Activated effector memory CD4-positive, alpha-beta T cell treated with anti-CD3 and anti-CD28 coated beads, Interleukin-2, amount 50 U/mL, for 16 hours (primary cell): ENCODE results near the gene BEND5.

Experiments
- DNase-seq: peaks from one replicate; pipeline ENCODE4 v3.0.0-alpha.2; 2020

Gene BEND5

DNA sequence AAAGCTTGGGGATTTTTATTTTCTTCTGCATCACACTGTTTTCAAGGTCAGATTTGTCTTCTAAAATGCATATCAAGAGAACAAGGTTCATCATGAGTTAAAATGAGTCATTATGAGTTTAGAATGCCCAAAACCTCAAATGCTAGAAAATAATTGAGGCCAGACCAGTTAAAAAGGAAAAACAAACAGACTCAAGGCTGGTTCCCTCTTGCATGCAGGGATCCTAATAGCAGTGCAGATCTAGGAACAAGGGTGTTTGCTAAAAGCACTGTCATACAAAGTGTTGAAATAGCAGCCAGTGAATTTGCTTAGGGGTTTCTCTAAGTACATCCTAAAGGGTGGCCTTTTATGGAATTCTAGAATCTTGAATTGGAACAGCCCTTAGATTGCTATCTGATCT is 15.3 kb downstream of the BEND5 start:
- no peak for DNase-seq

GRCh38 chr1:48760857-48761256 is 15.8 kb downstream of the BEND5 start:
- DNase-seq = no peak

DNA sequence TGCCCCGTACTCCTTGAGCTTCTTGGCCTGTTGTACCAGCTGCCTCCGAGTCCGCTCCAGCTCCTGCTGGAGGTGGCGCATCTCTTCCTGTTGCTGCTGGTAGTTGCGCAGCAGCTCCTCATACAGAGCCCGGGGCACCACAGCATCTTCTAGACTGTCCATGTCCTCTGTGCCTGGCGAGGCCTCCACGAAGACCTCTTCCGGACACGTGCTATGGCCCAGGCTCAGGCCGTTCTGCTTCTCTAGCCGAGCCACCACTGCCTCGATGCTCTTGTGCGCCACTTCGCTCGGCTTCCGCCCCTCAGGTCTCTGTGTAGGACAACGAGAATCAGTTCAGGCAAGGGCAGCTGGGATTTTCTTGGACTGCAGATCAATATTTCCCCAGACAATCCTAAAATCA is 17.7 kb downstream of the BEND5 start:
- DNase-seq = no peak

- no peak for DNase-seq
Measured at GRCh38 chr1:48757363-48757762, 19.3 kb downstream of the BEND5 start.

- DNase-seq = no peak
Measured at GRCh38 chr1:48756683-48757316, 19.9 kb downstream of the BEND5 start.

GRCh38 chr1:48753293-48753692 is 23.4 kb downstream of the BEND5 start:
- no peak for DNase-seq

- DNase-seq = no peak
Measured at GRCh38 chr1:48750109-48750508, 26.6 kb downstream of the BEND5 start.

GRCh38 chr1:48749068-48749467 is 27.6 kb downstream of the BEND5 start:
- DNase-seq = no peak

- no peak for DNase-seq
Measured at GRCh38 chr1:48746906-48747305, 29.8 kb downstream of the BEND5 start.

DNA sequence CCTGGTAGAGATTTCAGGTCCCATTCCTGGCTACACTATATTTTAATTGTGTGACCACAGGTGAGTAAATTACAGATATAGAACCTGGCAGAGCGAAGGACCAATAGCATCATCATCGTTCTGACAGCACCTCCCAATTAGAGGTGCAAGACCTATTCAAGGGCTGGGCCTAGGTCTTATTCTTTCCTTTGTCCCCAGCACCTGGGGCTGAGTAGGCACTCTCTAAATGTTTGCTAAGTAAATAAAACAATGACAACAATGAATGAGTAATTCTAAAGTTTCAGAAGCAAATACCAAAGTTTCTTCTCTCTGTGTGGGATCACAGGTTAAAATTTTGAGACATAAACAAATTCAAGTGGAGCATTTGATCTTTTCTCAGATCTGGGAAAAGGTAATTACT is 32.7 kb downstream of the BEND5 start:
- DNase-seq = no peak

DNA sequence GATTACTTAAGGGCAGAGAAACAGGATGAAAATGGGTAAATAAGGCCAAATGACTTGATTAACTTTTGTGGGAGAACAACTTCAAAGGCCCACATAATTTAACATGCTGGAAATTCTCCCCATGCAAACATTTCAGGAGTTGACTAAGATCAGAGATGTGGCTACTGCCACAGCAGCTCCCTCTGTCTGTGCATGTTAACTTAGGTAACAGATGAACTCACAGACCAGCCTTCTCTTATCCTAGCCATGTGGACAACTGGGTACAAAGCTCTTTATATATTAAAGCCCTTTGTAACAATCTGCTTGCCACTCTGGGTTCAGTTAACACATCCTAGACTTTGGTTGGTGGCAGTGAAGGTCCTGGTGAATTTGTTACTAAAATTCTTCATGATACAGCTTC is 33.2 kb downstream of the BEND5 start:
- DNase-seq = no peak

DNA sequence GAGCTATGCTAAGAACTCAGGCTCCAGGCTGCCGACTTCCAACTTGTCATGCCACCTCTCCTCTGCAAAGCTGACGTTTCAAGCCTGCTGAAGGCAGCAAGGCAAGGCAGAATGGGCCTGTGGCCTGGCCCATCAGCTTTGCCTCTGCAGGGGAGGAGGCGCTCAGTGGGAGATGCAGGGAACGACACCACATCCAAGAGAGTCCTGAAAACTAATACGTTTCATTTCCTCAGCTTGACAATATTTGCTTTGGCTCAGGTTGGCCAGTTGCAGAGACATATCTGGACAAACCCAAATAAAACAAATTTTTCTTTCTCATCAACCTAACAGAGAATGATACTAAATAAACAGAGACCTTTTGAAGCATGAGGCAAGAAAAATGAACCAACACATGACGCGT is 35.3 kb downstream of the BEND5 start:
- no peak for DNase-seq

GRCh38 chr1:48740621-48741020 is 36.1 kb downstream of the BEND5 start:
- no peak for DNase-seq

GRCh38 chr1:48739091-48739490 is 37.6 kb downstream of the BEND5 start:
- no peak for DNase-seq

- DNase-seq = no peak
Measured at GRCh38 chr1:48738356-48738755, 38.3 kb downstream of the BEND5 start.

GRCh38 chr1:48735796-48736195 is 40.9 kb downstream of the BEND5 start:
- DNase-seq = no peak

DNA sequence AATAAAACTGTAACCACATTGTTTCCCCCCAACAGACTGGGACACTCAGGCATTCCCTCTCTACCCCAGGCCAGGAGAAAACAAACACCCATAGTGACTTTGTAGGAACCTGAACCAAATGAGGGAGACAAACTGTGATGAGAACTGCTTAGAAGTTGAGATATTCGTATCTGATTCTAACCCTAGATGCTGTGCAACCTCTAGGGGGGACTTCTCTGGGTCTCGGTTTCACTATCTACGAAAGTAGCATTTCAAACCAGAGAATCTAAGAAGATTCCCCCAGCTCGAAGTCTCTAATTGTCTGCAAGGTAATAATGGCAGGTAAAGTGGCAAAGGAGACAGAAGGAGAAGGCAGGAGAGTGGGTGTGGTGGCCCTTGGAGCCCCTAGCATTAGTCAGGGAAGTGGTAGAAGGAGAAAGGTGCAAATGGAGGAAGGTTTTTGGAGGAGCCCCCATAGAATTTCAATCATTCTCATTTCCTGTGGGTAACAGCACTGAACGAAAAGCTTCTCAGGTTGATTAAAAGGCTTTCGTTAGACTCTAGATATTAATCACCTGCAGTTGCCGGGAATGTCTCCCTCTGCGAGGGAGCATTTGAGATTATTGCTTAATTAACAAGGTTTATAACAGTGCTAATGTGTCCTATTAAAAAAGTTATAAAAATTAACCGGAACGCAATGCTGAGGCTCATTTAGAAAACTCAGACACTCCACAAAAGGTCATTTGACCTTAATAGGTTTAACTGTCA is 46.4 kb downstream of the BEND5 start:
- no peak for DNase-seq

- DNase-seq = no peak
Measured at GRCh38 chr1:48728584-48728983, 48.1 kb downstream of the BEND5 start.

GRCh38 chr1:48726557-48727215 is 50.0 kb downstream of the BEND5 start:
- DNase-seq = no peak

GRCh38 chr1:48726139-48726538 is 50.6 kb downstream of the BEND5 start:
- no peak for DNase-seq

- no peak for DNase-seq
Measured at GRCh38 chr1:48725341-48726046, 51.2 kb downstream of the BEND5 start.

- no peak for DNase-seq
Measured at GRCh38 chr1:48720929-48721328, 55.8 kb downstream of the BEND5 start.

DNA sequence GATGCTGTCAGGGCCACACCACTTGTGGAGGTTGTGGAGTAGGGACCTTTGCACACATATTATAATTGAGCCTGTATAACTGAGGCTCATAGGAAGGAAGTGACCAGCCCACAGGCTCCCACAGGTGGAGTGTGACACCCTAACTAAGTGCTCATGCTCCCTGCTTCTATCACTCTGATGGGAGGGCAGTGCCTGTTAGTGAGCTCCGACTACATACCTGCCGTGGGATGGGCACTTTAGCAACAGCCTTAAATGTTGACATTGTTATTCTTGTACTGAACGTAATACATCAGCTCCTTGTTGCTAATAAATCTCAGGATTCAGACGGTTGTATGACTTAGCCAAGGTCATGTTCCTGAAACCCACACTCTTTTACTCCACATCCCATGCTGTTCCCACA is 58.0 kb downstream of the BEND5 start:
- no peak for DNase-seq
